GM21423 (cell line): ENCODE results near the gene SLC13A3.

Source experiments
- ATAC-seq: cut with Tn5 transposase; IDR thresholded peaks from one replicate; pipeline ENCODE4 v1.9.1; 2021; ENCODE audit warnings: mild to moderate bottlenecking, moderate library complexity; ENCODE audit not compliant: unreplicated experiment

Gene SLC13A3

DNA sequence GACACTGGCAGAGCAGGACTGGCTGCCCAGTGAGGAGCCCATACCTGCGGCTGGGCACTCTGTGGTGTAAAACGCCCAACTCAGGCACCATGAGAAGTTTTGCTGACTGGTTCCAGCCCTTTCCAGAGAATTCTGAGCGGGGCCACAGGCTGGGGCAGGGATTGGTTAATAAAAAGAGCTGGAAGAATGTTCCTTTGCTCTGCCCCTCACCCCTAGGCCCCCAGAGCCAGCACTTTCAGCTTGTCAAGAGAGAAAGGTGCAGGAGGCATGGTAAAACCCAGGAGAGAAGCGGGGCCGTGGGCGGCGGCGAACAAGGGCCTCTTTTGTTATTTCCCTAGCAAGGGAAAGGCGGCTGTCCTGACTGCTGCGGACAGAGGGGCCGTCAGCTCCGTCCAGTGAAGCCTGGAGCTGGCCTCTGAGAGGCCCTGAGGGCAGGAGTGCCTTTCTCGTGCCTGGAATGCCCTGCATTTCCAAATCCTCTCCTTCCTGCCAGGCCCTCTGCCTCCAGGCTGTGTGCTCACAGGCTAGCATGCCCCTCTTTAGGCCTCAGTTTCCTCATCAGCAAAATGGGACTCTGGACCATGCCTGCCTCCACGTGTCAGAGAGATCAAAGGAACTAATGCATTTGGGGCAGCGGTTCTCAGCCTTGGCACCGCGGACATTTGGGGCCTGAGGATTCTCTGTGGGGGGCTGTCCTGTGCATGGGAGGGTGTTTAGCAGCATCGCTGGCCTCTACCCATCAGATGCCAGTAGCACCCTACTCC lies 12.9 kb downstream of the SLC13A3 start:
- no peak for ATAC-seq

DNA sequence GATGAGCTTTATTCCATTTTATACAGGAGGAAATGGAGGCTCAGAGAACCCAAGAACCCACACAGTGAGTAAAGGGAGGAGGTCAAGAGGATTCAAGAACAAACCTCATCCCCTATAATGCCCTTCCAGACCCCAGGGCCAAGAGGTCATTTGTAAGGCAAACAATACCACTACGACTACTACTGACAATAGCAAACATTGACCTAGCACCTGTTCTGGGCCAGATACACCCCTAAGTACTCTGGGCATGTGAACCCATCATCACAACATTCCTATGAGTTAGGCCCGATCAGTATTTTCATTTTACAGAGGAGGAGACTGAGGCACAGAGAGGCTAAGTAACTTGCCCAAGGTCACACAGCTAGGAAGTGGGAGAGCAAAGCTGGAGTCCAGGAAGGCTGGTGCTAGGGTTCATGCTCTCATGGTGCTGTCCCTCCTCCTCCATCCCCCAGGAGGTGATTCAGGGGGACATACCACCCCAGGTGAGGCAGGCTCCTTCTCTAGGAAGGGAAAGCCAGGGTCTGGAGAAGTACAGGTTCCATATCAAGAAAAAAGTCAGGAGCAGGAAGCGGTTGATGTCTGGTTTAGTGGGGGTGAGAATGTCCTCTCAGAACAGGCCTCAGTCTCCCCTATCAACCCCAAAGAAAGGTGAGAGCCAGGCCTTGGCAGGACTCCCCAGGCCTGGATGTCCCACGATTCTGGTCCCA lies 13.7 kb downstream of the SLC13A3 start:
- no peak for ATAC-seq

DNA sequence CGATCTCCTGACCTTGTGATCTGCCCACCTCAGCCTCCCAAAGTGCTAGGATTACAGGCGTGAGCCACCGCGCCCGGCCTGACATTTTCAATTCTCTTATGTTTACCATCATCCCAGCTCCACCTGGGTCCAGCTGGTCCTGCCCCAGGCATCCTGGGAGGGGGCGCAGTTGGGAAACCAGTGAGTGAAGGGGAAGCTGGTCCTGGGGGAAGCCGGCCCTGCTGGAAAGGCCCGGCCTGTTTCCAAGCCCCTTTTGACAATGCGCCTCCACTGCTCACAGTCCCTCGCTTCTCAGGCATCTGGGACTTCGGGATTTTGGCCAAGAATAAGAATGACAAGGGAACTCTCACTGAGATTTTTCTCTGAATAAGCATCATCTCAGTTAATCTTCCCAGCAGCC lies 14.2 kb downstream of the SLC13A3 start:
- ATAC-seq: no peak

DNA sequence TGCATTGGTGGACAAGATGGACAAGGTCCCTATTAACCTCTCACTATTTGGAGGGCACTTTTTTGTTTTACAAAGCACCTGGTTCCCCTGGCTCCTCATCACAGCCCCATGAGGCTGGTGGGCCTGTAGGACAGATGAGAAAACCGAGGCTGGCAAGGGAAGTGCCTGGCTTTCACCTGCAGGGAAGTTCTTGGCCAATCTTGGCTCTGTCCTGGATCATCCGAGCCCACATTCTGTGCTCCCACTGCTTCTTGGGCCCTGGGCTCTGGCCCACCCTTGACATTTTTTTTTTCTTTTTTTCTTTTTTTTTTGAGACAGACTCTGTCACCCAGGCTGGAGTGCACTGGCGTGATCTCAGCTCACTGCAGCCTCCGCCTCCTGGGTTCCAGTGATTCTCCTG lies 14.7 kb downstream of the SLC13A3 start:
- ATAC-seq: no peak

DNA sequence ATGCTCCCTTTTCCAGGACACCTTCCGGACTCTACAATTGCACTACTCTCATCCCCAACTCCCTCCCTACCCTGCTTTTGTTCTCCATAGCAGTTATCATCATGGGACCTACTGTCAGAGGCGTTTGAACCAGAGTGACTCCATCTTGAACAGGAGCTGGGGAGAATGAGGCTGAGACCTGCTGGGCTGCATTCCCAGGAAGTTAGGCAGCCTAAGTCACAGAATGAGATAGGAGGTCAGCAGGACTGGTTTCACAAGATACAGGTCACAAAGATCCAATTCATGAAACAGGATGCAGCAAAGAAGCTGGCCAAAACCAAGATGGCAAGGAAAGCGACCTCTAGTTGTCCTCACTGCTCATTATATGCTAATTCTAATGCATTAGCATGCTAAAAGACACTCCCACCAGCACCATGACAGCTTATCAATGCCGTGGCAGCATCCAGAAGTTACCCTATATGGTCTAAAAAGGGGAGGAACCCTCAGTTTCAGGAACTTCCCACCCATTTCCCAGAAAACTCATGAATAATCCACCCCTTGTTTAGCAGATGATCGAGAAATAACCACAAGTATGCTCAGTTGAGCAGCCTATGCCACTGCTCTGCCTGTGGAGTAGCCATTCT lies 15.6 kb downstream of the SLC13A3 start:
- no peak for ATAC-seq

DNA sequence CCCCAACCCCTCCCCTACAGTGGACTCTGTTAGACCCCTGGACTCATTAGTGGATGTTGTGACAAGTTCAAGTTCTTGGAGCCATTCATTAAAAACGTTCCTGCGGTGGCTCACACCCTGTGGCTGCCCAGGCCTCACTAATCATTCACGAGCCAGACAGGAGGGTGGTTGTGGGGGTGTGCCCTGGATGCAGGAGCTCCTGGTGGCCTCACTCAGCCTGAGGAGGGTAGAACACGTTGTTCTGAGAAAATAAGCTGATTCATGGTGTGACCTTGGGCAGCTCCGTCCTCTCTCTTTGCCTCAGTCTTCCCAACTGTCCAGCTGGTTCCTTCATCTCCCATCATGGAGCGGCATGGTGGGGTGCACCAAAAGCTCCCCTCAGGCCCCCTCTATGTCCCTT lies 16.7 kb downstream of the SLC13A3 start:
- no peak for ATAC-seq

DNA sequence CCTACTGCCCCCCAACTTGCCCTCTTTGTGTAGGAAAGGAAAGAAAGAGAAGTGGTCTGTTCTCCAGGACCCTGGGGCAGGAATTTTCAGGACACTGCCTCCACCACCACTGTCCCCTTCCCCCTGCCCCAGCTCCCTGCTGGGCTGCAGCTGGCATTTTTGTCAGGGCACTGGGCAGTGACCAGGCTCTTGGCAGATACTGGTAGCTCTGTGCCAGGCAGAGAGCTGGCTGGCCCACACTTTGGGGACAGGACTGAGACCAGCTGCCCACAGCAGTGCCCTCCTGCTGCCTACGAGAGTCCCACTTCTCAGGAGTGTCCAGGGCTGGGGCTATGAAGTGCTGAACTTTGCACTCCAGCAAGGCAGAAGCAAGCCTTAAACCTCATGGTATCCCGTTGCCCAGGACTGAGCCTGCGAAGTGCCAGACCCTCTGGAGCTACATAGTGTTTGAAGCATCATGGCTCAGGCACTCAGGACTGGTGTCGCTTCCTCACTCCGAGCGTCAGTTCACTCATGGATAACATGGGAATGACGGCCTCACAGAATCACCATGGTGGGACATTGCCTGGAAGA lies 19.3 kb downstream of the SLC13A3 start:
- no peak for ATAC-seq

DNA sequence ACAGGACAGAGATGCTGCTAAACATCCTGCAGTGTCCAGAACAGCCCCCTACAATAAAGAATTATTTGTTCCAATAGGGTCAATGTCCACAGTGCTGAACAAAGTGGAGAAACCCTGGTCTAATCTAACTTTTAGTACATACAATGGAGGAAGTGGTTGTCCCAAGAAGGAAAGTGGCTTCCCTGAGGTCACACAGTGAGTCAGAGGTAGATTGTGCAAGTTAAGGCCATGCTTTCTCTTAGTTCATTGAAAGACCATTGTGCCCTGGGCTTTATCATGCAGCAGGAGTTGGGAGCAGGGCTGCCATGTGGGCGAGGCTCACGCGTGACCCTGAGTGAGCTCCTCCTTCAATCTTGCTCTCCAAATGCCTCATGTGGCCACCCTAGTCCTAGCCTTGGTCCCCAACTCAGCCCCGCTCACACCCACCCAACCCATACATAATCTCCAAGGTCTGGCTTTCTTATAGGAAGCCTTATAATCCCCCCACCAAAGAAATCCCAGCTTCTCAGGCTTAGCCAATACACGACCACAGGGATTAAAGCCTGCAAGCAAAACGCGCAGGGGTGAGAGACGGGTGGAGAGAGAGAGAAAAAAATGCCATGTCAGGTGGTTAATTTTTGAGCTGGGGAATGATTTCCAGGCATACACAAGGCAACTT lies 19.9 kb downstream of the SLC13A3 start:
- ATAC-seq: no peak

DNA sequence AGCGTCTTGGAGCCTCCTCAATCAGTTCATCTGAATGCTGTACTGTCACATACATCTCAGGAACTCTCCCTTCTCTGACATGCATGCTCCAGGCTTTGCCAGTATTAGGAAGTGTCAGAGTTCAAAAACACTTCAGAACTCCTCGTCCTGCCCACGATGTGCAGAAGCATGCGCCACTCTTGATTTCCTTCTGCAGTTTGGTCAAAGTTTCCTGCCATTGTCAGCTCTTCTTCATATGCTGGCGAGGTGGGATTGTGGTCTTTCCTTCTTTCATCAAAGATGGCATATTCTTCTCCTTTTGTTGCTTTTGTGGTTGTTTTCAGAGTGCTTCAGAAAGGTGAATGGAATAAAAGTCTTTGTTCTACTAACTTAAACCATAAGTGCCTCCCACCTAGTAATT lies 21.0 kb downstream of the SLC13A3 start:
- ATAC-seq: no peak

DNA sequence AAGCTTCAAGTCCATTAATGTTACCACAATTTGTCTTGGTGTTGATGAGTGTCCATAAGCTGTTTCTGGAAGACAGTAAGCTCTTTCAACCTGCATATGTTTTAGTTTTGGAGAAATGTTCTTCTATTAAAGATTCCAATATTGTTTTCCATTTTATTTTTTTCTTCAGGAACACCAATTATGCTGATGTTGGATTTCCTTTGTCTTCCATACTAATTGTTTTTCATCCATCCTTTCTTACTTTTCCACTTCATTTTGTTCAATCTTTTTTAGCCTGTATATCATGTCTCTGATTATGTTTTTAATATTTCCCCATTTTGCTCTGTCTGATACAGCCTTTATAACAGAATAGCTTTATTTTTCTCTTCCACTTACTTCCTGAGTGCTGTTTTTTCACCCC lies 21.9 kb downstream of the SLC13A3 start:
- ATAC-seq: no peak

DNA sequence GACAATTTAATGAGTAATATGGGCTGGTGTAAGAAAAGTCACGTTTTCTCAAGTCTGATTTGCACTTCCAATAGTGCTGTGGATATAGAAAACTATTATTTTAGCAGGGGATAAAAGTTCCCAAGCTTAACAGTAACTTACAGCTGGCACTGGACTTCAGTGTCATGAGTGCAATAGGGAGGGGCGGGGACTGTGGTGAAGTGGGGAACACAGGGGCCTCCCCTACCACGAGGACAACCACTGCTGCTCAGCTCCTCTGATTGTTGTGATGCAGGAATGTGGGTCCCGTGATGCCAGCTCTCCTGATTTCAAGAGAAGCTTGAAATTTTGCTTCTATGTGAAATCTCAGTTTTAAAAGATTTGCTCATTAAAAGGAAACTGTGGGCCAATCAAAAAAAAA lies 24.0 kb downstream of the SLC13A3 start:
- ATAC-seq: no peak

DNA sequence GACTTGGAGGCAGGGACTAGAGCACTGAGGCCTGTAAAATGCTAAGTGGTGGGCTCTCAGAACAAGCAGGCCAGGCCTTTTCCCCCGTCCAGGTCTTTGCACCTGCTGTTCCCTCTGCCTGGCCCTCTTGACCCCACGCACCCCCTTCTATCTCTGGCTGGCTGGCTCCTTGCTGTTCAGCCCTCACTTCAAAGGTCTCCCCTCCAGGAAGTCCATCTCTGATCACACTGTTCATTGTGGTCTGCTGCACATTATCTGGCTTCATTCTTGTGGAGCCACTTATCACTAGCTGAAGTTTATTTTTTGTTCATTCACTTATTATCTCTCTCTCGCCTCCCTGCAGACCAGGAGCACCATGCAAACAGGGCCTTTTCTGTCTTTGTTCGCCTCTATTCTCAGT lies 24.5 kb downstream of the SLC13A3 start:
- no peak for ATAC-seq

DNA sequence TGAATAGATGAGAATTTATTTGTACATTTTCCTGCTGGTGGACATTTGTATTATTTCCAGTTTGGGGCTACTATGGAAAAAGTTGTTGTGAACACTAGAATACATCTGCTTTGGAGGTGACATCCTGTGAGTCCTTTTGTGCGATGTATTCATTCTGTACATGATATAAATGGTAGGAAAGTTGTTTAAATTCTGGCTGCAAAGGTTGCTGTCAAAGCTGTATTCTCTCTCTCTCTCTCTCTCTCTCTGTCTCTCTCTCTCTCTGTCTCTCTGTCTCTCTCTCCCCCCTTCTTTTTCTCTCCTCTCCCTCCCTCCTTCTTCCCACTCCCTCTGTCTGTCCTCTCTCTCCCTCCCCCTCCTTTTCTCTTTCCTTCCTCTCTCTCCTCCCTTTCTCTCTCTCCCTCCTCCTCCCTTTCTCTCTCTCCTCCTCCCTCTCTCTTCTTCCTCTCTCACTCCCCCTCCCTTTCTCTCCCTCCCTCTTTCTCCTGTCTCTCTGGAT lies 25.3 kb downstream of the SLC13A3 start:
- no peak for ATAC-seq

DNA sequence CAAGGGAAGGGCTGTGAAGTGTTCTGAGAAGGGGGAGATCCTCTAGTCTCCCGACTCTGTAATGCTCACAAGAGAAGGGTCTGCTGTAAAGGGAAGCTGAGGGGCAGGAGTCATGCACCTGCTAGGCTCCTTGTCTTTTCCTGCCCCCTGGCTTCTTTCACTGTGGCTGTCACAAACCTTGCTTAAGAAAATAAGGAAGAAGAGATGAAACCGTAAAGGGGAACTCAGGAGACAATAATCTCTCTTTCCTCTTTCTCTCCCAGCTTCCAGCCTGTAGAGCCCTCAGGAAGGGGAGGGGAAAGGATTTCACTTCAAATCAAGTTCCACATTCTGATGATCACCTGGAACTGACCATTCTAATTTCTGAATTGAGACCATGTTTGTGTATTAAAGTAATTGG lies 26.3 kb downstream of the SLC13A3 start:
- no peak for ATAC-seq

DNA sequence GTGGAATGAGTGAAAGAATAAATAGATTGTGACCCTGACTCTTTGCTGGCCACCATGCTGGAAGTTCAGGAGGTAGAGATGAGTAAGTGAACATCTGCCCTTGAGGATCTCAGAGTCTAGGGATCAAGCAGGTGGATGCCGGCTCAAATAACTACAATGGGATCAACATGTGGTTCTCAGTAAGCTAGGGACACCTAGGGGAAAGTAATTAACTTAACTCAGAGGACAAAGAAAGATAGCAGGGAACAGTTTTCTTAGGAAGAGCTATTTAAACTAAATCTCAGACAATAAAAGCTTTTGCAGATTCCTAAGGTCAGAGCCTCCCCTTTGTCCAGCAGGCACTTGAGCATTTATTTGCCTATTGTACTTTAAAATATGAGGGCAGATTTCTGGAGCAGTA lies 29.1 kb downstream of the SLC13A3 start:
- no peak for ATAC-seq

DNA sequence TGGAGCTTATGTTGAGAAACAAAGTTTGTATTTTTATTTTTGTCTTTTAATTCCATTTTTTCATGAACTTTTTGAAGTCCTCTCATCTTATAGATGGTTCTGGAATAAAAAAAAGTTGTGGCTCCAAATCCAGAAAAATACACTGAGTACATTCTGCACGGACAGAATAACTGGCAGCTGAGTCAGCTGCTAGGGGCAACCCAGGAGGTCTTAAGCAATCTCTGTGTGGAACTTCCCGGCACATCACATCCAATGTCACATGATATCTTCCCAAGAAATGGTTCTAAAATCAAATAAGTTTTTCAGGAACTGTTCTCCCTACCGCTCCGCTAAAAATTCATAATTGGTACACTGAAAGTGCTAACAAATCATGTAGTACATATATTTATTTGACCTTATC lies 29.8 kb downstream of the SLC13A3 start:
- ATAC-seq: no peak

DNA sequence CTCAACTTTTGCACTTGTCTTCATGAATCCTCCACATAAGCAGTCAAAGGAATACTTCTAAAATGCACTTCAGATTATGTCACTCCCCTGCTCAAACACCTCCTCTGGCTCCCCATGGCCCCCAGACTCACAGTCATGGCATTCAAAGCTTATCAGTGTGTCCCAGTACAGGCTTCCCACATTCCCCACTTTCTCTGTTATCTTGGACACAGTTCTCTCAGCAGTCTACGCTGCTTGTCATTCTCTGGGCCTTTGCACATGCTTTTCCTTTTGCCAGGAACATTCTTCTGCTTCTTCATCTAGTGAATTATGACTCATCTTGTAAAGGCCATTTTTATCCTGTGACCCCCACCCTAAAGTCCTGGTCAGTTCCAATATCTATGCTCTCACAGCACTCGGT lies 31.8 kb downstream of the SLC13A3 start:
- ATAC-seq: no peak

DNA sequence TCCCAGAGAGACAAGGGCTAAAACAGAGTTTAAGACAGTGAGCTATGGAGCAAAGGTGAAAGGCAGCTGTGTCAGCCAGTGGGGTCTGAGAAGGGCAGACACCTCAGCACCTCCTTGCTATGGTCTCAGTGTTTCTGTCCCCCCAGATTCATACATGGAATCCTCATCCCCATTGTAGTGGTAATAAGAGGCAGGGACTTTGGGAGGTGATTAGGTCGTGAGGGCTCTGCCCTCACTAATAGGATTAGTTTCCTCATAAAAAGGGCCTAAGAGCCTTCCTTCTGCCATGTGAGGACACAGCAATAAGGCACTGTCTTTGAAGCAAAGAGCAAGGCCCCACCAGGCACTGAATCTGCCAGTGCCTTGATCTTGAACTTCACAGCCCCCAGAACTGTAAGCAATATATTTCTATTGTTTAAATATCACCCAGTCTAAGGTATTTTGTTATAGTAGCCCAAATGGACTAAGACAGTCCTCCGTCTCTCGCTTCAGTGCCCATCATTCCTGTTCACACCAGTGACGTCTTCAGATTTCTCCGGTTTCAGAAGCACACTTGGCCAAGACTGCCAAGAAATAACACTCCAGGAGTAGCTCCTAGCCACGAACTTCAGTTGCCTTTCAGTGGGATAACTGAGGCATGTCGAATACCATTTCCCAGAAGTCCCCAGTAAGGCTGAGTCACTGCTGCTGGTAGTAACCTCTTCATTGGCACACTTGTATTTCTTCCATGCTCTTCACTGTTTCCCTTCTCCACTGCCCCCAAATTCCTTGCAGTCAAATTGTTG lies 32.8 kb downstream of the SLC13A3 start:
- ATAC-seq: no peak

DNA sequence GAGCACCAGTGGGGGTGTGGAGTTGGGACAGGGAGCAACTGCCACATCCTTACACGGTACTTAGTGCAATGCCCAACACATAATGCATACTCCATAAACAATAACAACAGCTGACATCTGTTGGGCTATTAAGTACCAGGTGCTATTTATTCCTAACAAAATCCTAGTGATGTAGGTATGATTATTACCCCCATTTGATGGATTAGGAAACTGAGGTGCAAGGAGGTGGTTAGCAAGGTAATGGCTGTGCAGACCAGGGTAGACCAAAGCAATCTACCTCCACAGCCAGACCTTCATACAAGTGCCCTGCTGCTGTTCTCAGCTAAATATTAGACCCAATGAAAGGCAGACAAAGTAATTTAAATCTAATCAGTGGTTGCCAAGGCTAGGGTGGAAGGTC lies 36.8 kb downstream of the SLC13A3 start:
- no peak for ATAC-seq

DNA sequence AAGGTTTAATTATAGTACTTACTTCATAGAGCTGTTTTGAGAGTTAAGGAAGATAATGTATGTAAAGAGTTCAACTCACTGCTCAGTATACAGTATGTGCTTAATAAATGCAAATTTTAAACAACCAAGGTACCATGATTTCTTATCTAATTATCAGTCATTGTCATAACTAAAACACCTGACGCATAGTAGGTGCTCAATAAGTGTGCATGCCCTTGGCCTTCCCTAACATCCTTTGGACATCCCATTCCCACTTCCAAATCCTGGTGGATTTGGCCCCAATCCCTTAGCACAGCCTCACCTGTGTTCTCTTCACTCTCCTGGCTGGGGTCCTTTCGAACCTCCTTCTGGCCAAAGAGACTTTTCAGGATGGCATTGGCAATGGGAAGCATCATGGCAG lies 41.1 kb downstream of the SLC13A3 start:
- no peak for ATAC-seq
